Measurements from ENCODE around the gene GATA5. TPM values are rescaled to one million over a fixed set of nuclear protein-coding genes. Genes with fewer than 3 reads are reported as not detected.

The GATA5 gene
- total RNA-seq, 2 donors from 2014 or later = 2.5 to 6.7 TPM

- Histone ChIP-seq H3K36me3 (ENCODE audit: control insufficient read depth, insufficient read depth, low read length) (no peaks in the 10 kb centered on the region), H3K4me1 (ENCODE audit: control insufficient read depth, insufficient read depth, low read length) (no peaks in the 10 kb centered on the region), H3K4me3 (ENCODE audit: low read length) (no peak overlapping the region), H3K9me3 (ENCODE audit: control insufficient read depth, low read length) (no peaks in the 10 kb centered on the region), H3K27ac (ENCODE audit: low read depth, low read length) (no peak overlapping the region), H3K9ac (ENCODE audit: extremely low read depth, low read length, poor library complexity, severe bottlenecking) (no peak overlapping the region), H3K27me3 (ENCODE audit: control insufficient read depth, insufficient read depth, low read length, poor library complexity, severe bottlenecking) (peaks cover 16% of the 10 kb centered on the region)
- Mint-ChIP-seq H3K4me1 (peaks cover 4% of the 10 kb centered on the region), H3K36me3 (ENCODE audit: low read depth) (no peaks in the 10 kb centered on the region), H3K27me3 (ENCODE audit: insufficient read depth) (peaks cover 4% of the 10 kb centered on the region), H3K27ac (no peak overlapping the region), H3K4me3 (no peak overlapping the region), H3K9me3 (no peaks in the 10 kb centered on the region)
- no peak for DNase-seq
- 88 to 93% methylated on average over 10 to 17 of the region's 17 CpGs for WGBS, 2 experiments (ENCODE audit: insufficient coverage in 1 of 2, insufficient read length in 1 of 2)
- TF ChIP-seq CTCF (conservative IDR thresholded peaks at IDR 0.05) = no peak
Observed at GRCh38 chr20:62469352-62469751, 6.4 kb downstream of the GATA5 start.

GRCh38 chr20:62466806-62467537 lies 8.8 kb downstream of the GATA5 start:
- H3K4me1 ChIP-seq (ENCODE audit: control insufficient read depth, insufficient read depth, low read length) = no peaks in the 10 kb centered on the region

DNA sequence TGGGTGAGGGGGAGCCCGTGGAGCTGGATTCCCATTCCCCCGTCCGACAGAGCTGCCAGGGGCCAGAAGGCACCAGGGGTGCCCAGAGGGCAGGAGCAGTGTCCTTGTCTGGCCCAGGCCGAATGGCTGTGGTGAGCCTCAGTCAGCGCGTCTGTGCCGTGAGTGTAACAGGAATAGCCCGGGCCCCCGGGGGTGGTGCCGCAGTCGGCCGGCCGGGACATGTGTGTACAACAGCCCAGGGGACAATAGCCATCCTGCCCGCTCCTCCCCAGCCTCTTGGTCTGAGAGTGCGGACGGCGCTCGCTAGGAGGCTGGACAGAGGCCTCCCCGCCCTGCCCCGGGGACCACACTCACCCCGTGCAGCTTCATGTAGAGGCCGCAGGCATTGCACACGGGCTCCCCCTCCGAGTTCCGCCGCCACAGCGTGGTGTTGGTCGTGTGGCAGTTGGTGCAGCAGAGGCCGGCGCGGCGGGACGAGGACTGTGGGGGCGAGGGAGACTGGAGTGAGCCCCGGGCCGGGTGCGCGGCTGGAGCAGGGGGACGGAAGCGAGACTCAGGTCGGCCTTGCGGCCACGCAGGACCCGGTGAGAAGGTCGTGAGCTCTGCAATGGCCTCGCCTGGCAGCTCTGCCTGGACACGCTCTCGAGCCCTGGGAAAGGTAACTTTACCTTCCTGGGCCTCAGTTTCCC lies 9.6 kb downstream of the GATA5 start:
- TF ChIP-seq CTCF (conservative IDR thresholded peaks at IDR 0.05) = no peak
- no peaks in the 10 kb centered on the region for H3K36me3 ChIP-seq (ENCODE audit: control insufficient read depth, insufficient read depth, low read length)

More at GRCh38 chr20:62466806-62467537, 8.8 kb downstream of the GATA5 start:
- Mint-ChIP-seq H3K27ac (no peak overlapping the region), H3K27me3 (ENCODE audit: insufficient read depth) (no peaks in the 10 kb centered on the region), H3K4me1 (no peaks in the 10 kb centered on the region), H3K36me3 (ENCODE audit: low read depth) (no peaks in the 10 kb centered on the region), H3K4me3 (no peak overlapping the region), H3K9me3 (no peaks in the 10 kb centered on the region)
- Histone ChIP-seq H3K27ac (ENCODE audit: low read depth, low read length) (no peak overlapping the region), H3K9ac (ENCODE audit: extremely low read depth, low read length, poor library complexity, severe bottlenecking) (no peak overlapping the region), H3K27me3 (ENCODE audit: control insufficient read depth, insufficient read depth, low read length, poor library complexity, severe bottlenecking) (no peaks in the 10 kb centered on the region), H3K36me3 (ENCODE audit: control insufficient read depth, insufficient read depth, low read length) (no peaks in the 10 kb centered on the region), H3K9me3 (ENCODE audit: control insufficient read depth, low read length) (no peaks in the 10 kb centered on the region), H3K4me3 (ENCODE audit: low read length) (no peak overlapping the region)
- no peak for TF ChIP-seq CTCF (conservative IDR thresholded peaks at IDR 0.05)
- no peak for DNase-seq
- whole genome bisulfite sequencing, 2 experiments (ENCODE audit: insufficient coverage in 1 of 2, insufficient read length in 1 of 2) = 93 to 96% methylated on average over 11 to 19 of the region's 19 CpGs

More for the DNA sequence above, 9.6 kb downstream of the GATA5 start:
- Histone ChIP-seq H3K4me3 (ENCODE audit: low read length) (no peak overlapping the region), H3K27ac (ENCODE audit: low read depth, low read length) (no peak overlapping the region), H3K9me3 (ENCODE audit: control insufficient read depth, low read length) (no peaks in the 10 kb centered on the region), H3K27me3 (ENCODE audit: control insufficient read depth, insufficient read depth, low read length, poor library complexity, severe bottlenecking) (no peaks in the 10 kb centered on the region), H3K9ac (ENCODE audit: extremely low read depth, low read length, poor library complexity, severe bottlenecking) (no peak overlapping the region), H3K4me1 (ENCODE audit: control insufficient read depth, insufficient read depth, low read length) (no peaks in the 10 kb centered on the region)
- no peaks in the 10 kb centered on the region for H3K36me3 Mint-ChIP-seq (ENCODE audit: low read depth)
- H3K27me3 Mint-ChIP-seq (ENCODE audit: insufficient read depth) = no peaks in the 10 kb centered on the region
- WGBS, 2 experiments (ENCODE audit: insufficient coverage in 1 of 2, insufficient read length in 1 of 2) = 90 to 91% methylated on average over 43 to 48 of the region's 48 CpGs
- no peak overlapping the region for H3K4me3 Mint-ChIP-seq
- no peaks in the 10 kb centered on the region for H3K4me1 Mint-ChIP-seq
- no peaks in the 10 kb centered on the region for H3K9me3 Mint-ChIP-seq
- DNase-seq = no peak
- H3K27ac Mint-ChIP-seq = no peak overlapping the region
